ENCODE measurements around the gene BTF3L4. TPM values are rescaled to one million over a fixed set of nuclear protein-coding genes. Genes with fewer than 3 reads are reported as not detected.
A peak's percentile ranks its signal among the peaks of the same experiment; 100 is the strongest.

Gene BTF3L4
- total RNA-seq (2013) = 55.0 TPM
- polyA plus RNA-seq (100 to 1,000 TPM in 2 of 3 donors, 10 to 100 TPM in 1; 27.0 to 116 (median 108) TPM), polyA minus RNA-seq (10.3 and 16.4 TPM in 2 replicates), total RNA-seq (20.6 to 57.5 (median 45.4) reads per million in 11 experiments)

DNA sequence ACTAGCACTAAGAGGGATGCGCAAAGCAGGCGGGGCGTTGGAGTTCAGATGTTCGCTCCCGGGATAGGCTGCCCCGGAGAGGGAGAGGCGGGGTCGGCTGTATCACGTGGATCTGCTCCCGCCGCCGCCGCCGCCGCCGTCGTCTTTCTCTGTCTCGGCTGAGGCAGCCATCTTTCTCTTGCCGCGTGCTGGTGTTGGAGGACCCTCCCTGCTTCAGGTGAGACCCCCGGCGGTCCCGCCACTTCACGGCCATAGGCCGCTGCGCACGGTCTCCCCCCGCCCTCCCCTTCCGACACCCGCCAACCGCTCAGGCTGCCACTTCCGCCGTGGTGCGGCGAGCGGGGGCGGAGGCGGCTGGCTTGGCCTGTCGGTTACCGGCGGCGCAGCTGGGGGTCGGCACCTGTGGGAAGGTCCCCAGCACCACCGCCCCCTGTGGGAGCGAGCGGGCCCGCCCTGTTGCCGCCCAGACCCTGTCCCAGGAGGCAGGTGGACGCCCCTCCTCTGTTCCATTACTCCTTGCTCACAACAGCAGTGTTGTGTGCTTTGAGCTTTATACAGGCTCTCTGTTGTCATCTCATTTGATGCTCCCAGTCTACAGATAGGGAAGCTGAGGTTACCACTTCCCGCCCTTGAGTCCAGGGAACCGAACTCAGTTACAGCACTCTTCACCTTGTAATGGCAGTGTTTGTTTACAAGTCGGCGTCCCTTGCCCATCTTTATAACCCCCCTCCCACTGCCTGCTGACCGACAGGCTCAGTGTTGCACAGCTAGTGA lies at the start of gene BTF3L4:
Gene BTF3L4 (plus strand): TSS at position 133 of the 774 bp plus-strand sequence. CDS start 3,553 bp downstream, outside the sequence.
- peak within 1 kb of the TSS; percentile 98 to 100 for H3K4me3 Mint-ChIP-seq
- no peaks in the 10 kb centered on the region for H3K27me3 ChIP-seq (ENCODE audit: control insufficient read depth in 2 of 2, insufficient read depth in 2 of 2, low read length in 2 of 2)
- no peaks in the 10 kb centered on the region for H3K27me3 Mint-ChIP-seq (ENCODE audit: low read depth in 3 of 3)
- H3K4me2 ChIP-seq (replicated peaks; ENCODE audit: extremely low read depth, low read length, poor library complexity, severe bottlenecking) = peak within 1 kb of the TSS; percentile 97
- H3K79me2 ChIP-seq (ENCODE audit: insufficient read depth, low read length) = peaks cover 97% of the 10 kb centered on the region
- H3K27ac ChIP-seq (ENCODE audit: low read depth in 1 of 2, low read length in 2 of 2) = peak within 1 kb of the TSS; percentile 87 to 92
- H3K4me1 ChIP-seq (ENCODE audit: control insufficient read depth in 1 of 2, insufficient read depth in 2 of 2, low read length in 2 of 2) = peaks cover 35 to 45% of the 10 kb centered on the region in 2 donors
- no peaks in the 10 kb centered on the region for H3K9me3 ChIP-seq (replicated peaks in 1 of 2; ENCODE audit: control insufficient read depth in 1 of 2, insufficient read depth in 1 of 2, low read length in 2 of 2)
- peak within 1 kb of the TSS; percentile 81 for H3K9ac ChIP-seq (ENCODE audit: insufficient read depth, low read length, poor library complexity, severe bottlenecking)
- no peaks in the 10 kb centered on the region for H3K9me3 Mint-ChIP-seq
- TF ChIP-seq, protein P1, sequence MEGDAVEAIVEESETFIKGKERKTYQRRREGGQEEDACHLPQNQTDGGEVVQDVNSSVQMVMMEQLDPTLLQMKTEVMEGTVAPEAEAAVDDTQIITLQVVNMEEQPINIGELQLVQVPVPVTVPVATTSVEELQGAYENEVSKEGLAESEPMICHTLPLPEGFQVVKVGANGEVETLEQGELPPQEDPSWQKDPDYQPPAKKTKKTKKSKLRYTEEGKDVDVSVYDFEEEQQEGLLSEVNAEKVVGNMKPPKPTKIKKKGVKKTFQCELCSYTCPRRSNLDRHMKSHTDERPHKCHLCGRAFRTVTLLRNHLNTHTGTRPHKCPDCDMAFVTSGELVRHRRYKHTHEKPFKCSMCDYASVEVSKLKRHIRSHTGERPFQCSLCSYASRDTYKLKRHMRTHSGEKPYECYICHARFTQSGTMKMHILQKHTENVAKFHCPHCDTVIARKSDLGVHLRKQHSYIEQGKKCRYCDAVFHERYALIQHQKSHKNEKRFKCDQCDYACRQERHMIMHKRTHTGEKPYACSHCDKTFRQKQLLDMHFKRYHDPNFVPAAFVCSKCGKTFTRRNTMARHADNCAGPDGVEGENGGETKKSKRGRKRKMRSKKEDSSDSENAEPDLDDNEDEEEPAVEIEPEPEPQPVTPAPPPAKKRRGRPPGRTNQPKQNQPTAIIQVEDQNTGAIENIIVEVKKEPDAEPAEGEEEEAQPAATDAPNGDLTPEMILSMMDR (IDR thresholded peaks at IDR 0.05) = no peak
- peak within 1 kb of the TSS; percentile 87 to 98 (median 96) for H3K27ac Mint-ChIP-seq
- peaks cover 62% of the 10 kb centered on the region for H4K20me1 ChIP-seq (ENCODE audit: insufficient read depth, low read length)
- intact Hi-C loops (cut with micrococcal nuclease) = loop anchor here (2.0 to 10.0 kb wide), 3 partner anchors 308 to 638 kb away; partner anchors contain the start of genes COA7 (in 1 of the 2), ORC1 (in 1 of the 2) and PRPF38A (in 1 of the 2)
- peaks cover 24 to 36% of the 10 kb centered on the region in 2 donors for H3K36me3 Mint-ChIP-seq
- H2AFZ ChIP-seq (ENCODE audit: insufficient read depth, low read depth, low read length, poor library complexity, severe bottlenecking) = peak within 1 kb of the TSS; percentile 91
- H3K4me1 Mint-ChIP-seq = peaks cover 44% of the 10 kb centered on the region
- WGBS (ENCODE audit: insufficient coverage) = 1% methylated on average over 49 of the region's 54 CpGs
- H3K4me3 ChIP-seq (replicated peaks in 1 of 3; ENCODE audit: low read depth in 2 of 3, low read length in 3 of 3) = peak within 1 kb of the TSS; percentile 89 to 94 (median 92)
- peaks cover 26 to 33% of the 10 kb centered on the region in 2 donors for H3K36me3 ChIP-seq (replicated peaks in 1 of 2; ENCODE audit: control insufficient read depth in 1 of 2, insufficient read depth in 2 of 2, low read length in 2 of 2)
- DNase-seq = peak; percentile 69 to 79 (median 75)

DNA sequence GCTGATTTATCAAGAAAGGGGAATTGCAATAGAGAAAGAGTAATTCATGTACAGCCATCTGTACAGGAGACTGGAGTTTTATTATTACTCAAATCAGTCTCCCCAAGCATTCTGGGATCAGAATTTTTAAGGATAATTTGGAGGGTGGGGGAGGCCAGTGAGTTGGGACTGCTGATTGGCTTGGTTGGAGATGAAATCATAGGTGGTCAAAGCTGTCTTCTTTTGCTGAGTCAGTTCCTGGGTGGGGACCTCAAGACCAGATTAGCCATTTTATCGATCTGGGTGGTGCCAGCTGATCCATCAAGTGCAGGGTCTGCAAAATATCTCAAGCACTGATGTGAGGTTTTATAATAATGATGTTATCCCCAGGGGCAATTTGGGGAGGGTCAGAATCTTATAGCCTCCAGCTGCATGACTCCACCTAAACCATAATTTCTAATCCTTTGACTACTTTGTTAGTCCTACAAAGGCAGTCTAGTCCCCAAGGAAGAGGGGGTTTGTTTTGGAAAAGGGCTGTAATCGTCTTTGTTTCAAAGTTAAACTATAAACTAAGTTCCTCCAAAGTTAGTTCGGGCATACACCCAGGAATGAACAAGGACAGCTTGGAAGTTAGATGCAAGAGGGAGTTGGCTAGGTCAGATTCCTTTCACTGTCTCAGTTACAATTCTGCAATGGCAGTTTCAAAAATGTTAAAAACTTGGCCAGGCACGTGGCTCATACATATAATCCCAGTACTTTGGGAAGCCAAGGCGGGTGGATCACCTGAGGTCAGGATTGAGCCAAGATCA lies 48.7 kb upstream of the BTF3L4 start:
- WGBS (ENCODE audit: insufficient coverage) = 81% methylated on average over 2 of the region's 5 CpGs
- Histone ChIP-seq H3K4me2 (replicated peaks; ENCODE audit: extremely low read depth, low read length, poor library complexity, severe bottlenecking) (no peak overlapping the region), H3K79me2 (ENCODE audit: insufficient read depth, low read length) (no peaks in the 10 kb centered on the region), H3K27ac (ENCODE audit: low read depth in 1 of 2, low read length in 2 of 2) (no peak overlapping the region), H3K9me3 (replicated peaks in 1 of 2; ENCODE audit: control insufficient read depth in 1 of 2, insufficient read depth in 1 of 2, low read length in 2 of 2) (no peaks in the 10 kb centered on the region), H3K9ac (ENCODE audit: insufficient read depth, low read length, poor library complexity, severe bottlenecking) (no peak overlapping the region), H3K4me3 (replicated peaks in 1 of 3; ENCODE audit: low read depth in 2 of 3, low read length in 3 of 3) (no peak overlapping the region), H3K4me1 (ENCODE audit: control insufficient read depth in 1 of 2, insufficient read depth in 2 of 2, low read length in 2 of 2) (no peaks in the 10 kb centered on the region), H4K20me1 (ENCODE audit: insufficient read depth, low read length) (no peaks in the 10 kb centered on the region), H3K27me3 (ENCODE audit: control insufficient read depth in 2 of 2, insufficient read depth in 2 of 2, low read length in 2 of 2) (peaks cover 8 to 11% of the 10 kb centered on the region in 2 donors), H2AFZ (ENCODE audit: insufficient read depth, low read depth, low read length, poor library complexity, severe bottlenecking) (no peak overlapping the region), H3K36me3 (replicated peaks in 1 of 2; ENCODE audit: control insufficient read depth in 1 of 2, insufficient read depth in 2 of 2, low read length in 2 of 2) (no peaks in the 10 kb centered on the region)
- peaks cover 27 to 39% (median 30%) of the 10 kb centered on the region in 3 donors for H3K27me3 Mint-ChIP-seq (ENCODE audit: low read depth in 3 of 3)
- H3K36me3 Mint-ChIP-seq = no peaks in the 10 kb centered on the region
- TF ChIP-seq, protein P1 (IDR thresholded peaks at IDR 0.05) = no peak
- DNase-seq = no peak
- H3K4me3 Mint-ChIP-seq = peak overlapping the region in 1 of 2 donors; percentile 28
- intact Hi-C loops (cut with micrococcal nuclease) = no loop called here
- peaks cover 0 to 3% (median 3%) of the 10 kb centered on the region in 7 donors for H3K9me3 Mint-ChIP-seq
- H3K4me1 Mint-ChIP-seq = no peaks in the 10 kb centered on the region
- H3K27ac Mint-ChIP-seq = no peak overlapping the region

All from CD14-positive monocyte (primary cell).